Thoracic aorta (tissue), 2 donors: ENCODE measurements around the gene STPG3. TPM values are rescaled to one million over a fixed set of nuclear protein-coding genes. Genes with fewer than 3 reads are reported as not detected.

Experiments
- ATAC-seq: fragments of 150-250 bp; one replicate; pipeline ENCODE4 v1.8.0; 2017; ENCODE audit warnings: low read depth; ENCODE audit not compliant: insufficient number of reproducible peaks, low FRiP score
- DNase-seq: peaks from one replicate; pipeline ENCODE4 v3.0.0-alpha.2; 2020; ENCODE audit warnings: low spot score
- H3K27ac ChIP-seq, 2 donors: fragments of 200-600 bp; sonication (generic); 1 replicate in 1 of 2; 2 replicates in 1 of 2; pipeline ENCODE4 v1.5.1; 2016; ENCODE audit warnings: mild to moderate bottlenecking in 2 of 2, moderate library complexity in 2 of 2
- H3K27me3 ChIP-seq: fragments of 200-600 bp; sonication (generic); replicated peaks from 2 replicates; pipeline ENCODE4 v1.6.0; 2016; ENCODE audit warnings: mild to moderate bottlenecking; ENCODE audit not compliant: insufficient read depth
- H3K36me3 ChIP-seq: fragments of 200-600 bp; sonication (generic); one replicate; pipeline ENCODE4 v1.5.1; 2016
- H3K4me1 ChIP-seq, 2 donors: fragments of 200-600 bp; sonication (generic); 1 replicate in 1 of 2; 2 replicates in 1 of 2; pipeline versions ENCODE4 v1.5.1 to v1.6.0; 2016; ENCODE audit warnings: low read depth in 2 of 2, mild to moderate bottlenecking in 1 of 2; ENCODE audit not compliant: control insufficient read depth in 1 of 2
- H3K4me3 ChIP-seq: fragments of 200-600 bp; sonication (generic); 2 replicates; pipeline ENCODE4 v1.5.1; 2016; ENCODE audit warnings: mild to moderate bottlenecking
- H3K9me3 ChIP-seq: fragments of 200-600 bp; sonication (generic); 2 replicates; pipeline ENCODE4 v1.5.1; 2016
- total RNA-seq, 2 donors: library from RNA; depleted of rRNA; stranded (reverse); fragments of >200 nt; gene quantifications; one replicate each; pipeline versions ENCODE4 v1.1.0 to v1.2.3, GENCODE V29; 2016
- TF ChIP-seq, protein P1 (sequence below): fragments of 200-600 bp; sonication (generic); IDR thresholded peaks from one replicate; pipeline ENCODE4 v1.5.1; 2019; ENCODE audit warnings: antibody characterized with exemption

The STPG3 gene
- total RNA-seq, 2 donors from 2014 or later: not detected

- Histone ChIP-seq H3K36me3 (peaks cover 10% of the 10 kb centered on the region), H3K27me3 (no peaks in the 10 kb centered on the region), H3K9me3 (no peaks in the 10 kb centered on the region), H3K27ac (peak within 1 kb of the TSS; percentile 80 to 86), H3K4me3 (peak within 1 kb of the TSS; percentile 86), H3K4me1 (peaks cover 14 to 27% of the 10 kb centered on the region in 2 donors)
- TF ChIP-seq, protein P1, sequence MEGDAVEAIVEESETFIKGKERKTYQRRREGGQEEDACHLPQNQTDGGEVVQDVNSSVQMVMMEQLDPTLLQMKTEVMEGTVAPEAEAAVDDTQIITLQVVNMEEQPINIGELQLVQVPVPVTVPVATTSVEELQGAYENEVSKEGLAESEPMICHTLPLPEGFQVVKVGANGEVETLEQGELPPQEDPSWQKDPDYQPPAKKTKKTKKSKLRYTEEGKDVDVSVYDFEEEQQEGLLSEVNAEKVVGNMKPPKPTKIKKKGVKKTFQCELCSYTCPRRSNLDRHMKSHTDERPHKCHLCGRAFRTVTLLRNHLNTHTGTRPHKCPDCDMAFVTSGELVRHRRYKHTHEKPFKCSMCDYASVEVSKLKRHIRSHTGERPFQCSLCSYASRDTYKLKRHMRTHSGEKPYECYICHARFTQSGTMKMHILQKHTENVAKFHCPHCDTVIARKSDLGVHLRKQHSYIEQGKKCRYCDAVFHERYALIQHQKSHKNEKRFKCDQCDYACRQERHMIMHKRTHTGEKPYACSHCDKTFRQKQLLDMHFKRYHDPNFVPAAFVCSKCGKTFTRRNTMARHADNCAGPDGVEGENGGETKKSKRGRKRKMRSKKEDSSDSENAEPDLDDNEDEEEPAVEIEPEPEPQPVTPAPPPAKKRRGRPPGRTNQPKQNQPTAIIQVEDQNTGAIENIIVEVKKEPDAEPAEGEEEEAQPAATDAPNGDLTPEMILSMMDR: no peak
- DNase-seq: peak; percentile 66
- ATAC-seq: peak; percentile 62
Observed at GRCh38 chr9:137277329-137278041, 26.4 kb downstream of the STPG3 start, which contains the start of gene TOR4A. Gene TOR4A, plus strand, starts transcription at chr9:137277726. Its CDS starts 964 bp downstream, at chr9:137278690.

- Histone ChIP-seq H3K9me3 (no peaks in the 10 kb centered on the region), H3K27ac (peak overlapping the region; percentile 23 to 86), H3K27me3 (no peaks in the 10 kb centered on the region), H3K4me1 (peaks cover 14 to 27% of the 10 kb centered on the region in 2 donors), H3K4me3 (peak overlapping the region; percentile 86), H3K36me3 (peaks cover 3% of the 10 kb centered on the region)
- TF ChIP-seq, protein P1: no peak
- ATAC-seq (no peak), DNase-seq (no peak)
Observed at GRCh38 chr9:137278061-137278701, 27.1 kb downstream of the STPG3 start.

- TF ChIP-seq, protein P1: no peak
- peaks cover 14 to 27% of the 10 kb centered on the region in 2 donors for H3K4me1 ChIP-seq
- DNase-seq (no peak), ATAC-seq (no peak)
- no peaks in the 10 kb centered on the region for H3K9me3 ChIP-seq
- no peaks in the 10 kb centered on the region for H3K27me3 ChIP-seq
- peak overlapping the region; percentile 86 for H3K4me3 ChIP-seq
- H3K27ac ChIP-seq: no peak overlapping the region
- H3K36me3 ChIP-seq: no peaks in the 10 kb centered on the region
Observed at GRCh38 chr9:137278721-137279711, 27.9 kb downstream of the STPG3 start.

DNA sequence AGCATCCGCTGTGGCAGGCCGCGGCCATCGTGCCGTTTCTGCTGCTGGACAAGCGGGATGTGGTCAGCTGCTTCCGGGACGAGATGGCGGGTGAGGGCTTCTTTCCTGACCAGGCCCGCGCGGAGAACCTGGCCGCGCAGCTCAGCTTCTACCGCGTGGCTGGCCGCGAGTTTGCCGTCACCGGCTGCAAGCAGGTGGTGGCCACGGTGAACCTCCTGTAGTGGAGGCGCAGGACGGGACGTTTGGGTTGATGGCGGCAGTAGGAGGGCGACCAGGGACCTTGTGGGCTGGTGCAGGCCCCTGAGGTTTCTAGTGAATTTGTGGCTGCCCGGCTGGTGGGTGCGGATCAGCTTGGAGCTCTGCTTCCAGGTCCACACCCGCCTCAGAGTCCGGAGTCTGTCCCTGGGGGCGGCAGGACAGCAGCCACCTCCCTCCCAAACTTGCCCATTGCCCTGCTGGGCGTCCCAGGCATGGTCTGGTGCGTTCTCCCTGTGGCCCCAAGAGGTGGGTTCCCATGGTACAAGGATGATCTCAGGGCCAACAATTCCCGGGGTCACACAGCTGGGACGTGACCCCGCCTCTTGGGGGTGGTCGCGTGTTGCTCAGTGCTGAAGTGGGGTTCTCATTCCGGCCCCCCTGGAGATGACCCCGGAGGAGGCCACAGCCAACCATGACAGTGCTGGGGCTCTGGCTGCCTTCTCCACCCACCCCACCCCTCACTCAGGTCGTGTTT lies 28.8 kb downstream of the STPG3 start:
- ATAC-seq: no peak
- TF ChIP-seq, protein P1: no peak
- Histone ChIP-seq H3K4me1 (peaks cover 14 to 27% of the 10 kb centered on the region in 2 donors), H3K4me3 (no peak overlapping the region), H3K27ac (no peak overlapping the region), H3K9me3 (no peaks in the 10 kb centered on the region), H3K36me3 (no peaks in the 10 kb centered on the region), H3K27me3 (no peaks in the 10 kb centered on the region)
- DNase-seq: no peak
